GM19238 (cell line): ENCODE measurements around the gene PDZD7.

Source experiments
- DNase-seq: peaks from one replicate; pipeline ENCODE4 v3.0.0; 2011; ENCODE audit warnings: low spot score; ENCODE audit not compliant: insufficient read length

PDZD7 gene

GRCh38 chr10:100968062-100968736 lies 62.7 kb downstream of the PDZD7 start:
- DNase-seq = no peak

GRCh38 chr10:100967332-100967731 lies 63.6 kb downstream of the PDZD7 start:
- DNase-seq = no peak

GRCh38 chr10:100966887-100967286 lies 64.0 kb downstream of the PDZD7 start:
- no peak for DNase-seq

- DNase-seq = no peak
Observed at GRCh38 chr10:100965820-100966219, 65.1 kb downstream of the PDZD7 start.

- no peak for DNase-seq
Observed at GRCh38 chr10:100963826-100964225, 67.1 kb downstream of the PDZD7 start.

GRCh38 chr10:100962351-100963080 lies 68.4 kb downstream of the PDZD7 start:
- DNase-seq = no peak

- no peak for DNase-seq
Observed at GRCh38 chr10:100960251-100960650, 70.7 kb downstream of the PDZD7 start.
